ENCODE data around the gene ASCL5. TPM values are rescaled to one million over a fixed set of nuclear protein-coding genes. Genes with fewer than 3 reads are reported as not detected.

ASCL5 gene
- total RNA-seq, 2 experiments from 2014 or later = not detected

DNA sequence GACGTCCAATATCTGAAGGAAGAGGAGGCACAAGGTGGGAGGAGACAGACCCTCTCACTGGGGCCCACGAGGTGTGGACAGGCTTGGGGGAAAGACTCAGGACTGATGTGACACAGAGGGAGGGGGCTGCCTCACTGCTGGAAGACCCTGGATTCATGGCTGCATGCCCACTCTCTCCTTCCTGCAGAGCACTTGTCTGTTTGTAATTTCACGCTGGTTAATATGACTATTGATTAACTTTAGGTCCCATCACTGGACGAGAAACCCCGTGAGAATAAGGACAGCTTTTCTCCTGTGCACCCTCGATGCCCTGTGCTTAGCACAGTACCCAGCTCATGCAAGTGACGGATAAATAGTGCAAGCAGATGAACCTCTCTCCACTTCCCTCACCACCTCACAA, 49.9 kb downstream of the ASCL5 start:
- Mint-ChIP-seq H3K4me1 (no peaks in the 10 kb centered on the region), H3K27me3 (peaks cover 2% of the 10 kb centered on the region), H3K27ac (no peak overlapping the region), H3K4me3 (no peak overlapping the region), H3K36me3 (ENCODE audit: low read depth) (no peaks in the 10 kb centered on the region), H3K9me3 (no peaks in the 10 kb centered on the region)
- no peak for DNase-seq
- POLR2A ChIA-PET = no interaction called here
- CTCF ChIA-PET = no interaction called here

- ChIA-PET POLR2A (no interaction called here), CTCF (interaction anchor here (1.2 kb wide), 1 partner anchor 11 kb away, joined by 3 read pairs; no protein-coding TSS in a partner anchor)
- Mint-ChIP-seq H3K4me3 (no peak overlapping the region), H3K9me3 (no peaks in the 10 kb centered on the region), H3K27me3 (peaks cover 3% of the 10 kb centered on the region), H3K36me3 (ENCODE audit: low read depth) (no peaks in the 10 kb centered on the region), H3K27ac (no peak overlapping the region), H3K4me1 (no peaks in the 10 kb centered on the region)
- no peak for DNase-seq
Observed at GRCh38 chr1:201076092-201076491, 50.9 kb downstream of the ASCL5 start.

GRCh38 chr1:201074018-201074417, 53.0 kb downstream of the ASCL5 start:
- Mint-ChIP-seq H3K9me3 (no peaks in the 10 kb centered on the region), H3K4me3 (no peak overlapping the region), H3K27ac (no peak overlapping the region), H3K4me1 (no peaks in the 10 kb centered on the region), H3K36me3 (ENCODE audit: low read depth) (no peaks in the 10 kb centered on the region), H3K27me3 (peaks cover 5% of the 10 kb centered on the region)
- ChIA-PET CTCF (interaction anchor here (0.7 kb wide), 1 partner anchor 36 kb away, joined by 3 read pairs; no protein-coding TSS in a partner anchor), POLR2A (no interaction called here)
- no peak for DNase-seq

DNA sequence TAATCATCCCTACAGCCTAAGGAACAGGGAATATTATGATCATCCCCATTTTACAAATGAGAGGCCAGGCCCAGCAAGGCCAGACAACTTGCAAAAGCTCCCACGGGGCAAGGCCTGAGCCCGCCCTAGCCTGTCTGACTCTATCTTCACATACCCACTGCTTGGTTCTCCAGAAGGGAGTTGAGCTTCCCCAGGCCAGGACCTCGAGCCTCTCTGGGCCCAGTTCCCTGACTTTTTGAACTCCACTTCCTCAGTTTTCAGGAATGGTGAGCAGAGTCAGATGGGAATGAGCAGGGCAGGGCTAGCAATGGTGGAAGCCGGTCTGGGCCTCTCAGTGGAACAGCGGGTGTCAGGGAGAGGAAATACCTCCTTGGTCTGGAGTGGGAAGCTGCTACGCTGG, 54.1 kb downstream of the ASCL5 start:
- H3K27ac Mint-ChIP-seq = no peak overlapping the region
- no peak overlapping the region for H3K4me3 Mint-ChIP-seq
- ChIA-PET CTCF (no interaction called here), POLR2A (interaction anchor here (0.6 kb wide), 1 partner anchor 134 kb away, joined by 4 read pairs; no protein-coding TSS in a partner anchor)
- H3K27me3 Mint-ChIP-seq = peaks cover 5% of the 10 kb centered on the region
- no peaks in the 10 kb centered on the region for H3K4me1 Mint-ChIP-seq
- H3K36me3 Mint-ChIP-seq (ENCODE audit: low read depth) = no peaks in the 10 kb centered on the region
- no peaks in the 10 kb centered on the region for H3K9me3 Mint-ChIP-seq
- no peak for DNase-seq

GRCh38 chr1:201072149-201072548, 54.8 kb downstream of the ASCL5 start:
- H3K4me3 Mint-ChIP-seq = no peak overlapping the region
- H3K9me3 Mint-ChIP-seq = no peaks in the 10 kb centered on the region
- ChIA-PET CTCF (no interaction called here), POLR2A (no interaction called here)
- H3K27ac Mint-ChIP-seq = no peak overlapping the region
- no peak for DNase-seq
- no peaks in the 10 kb centered on the region for H3K4me1 Mint-ChIP-seq
- H3K36me3 Mint-ChIP-seq (ENCODE audit: low read depth) = no peaks in the 10 kb centered on the region
- H3K27me3 Mint-ChIP-seq = peaks cover 5% of the 10 kb centered on the region

GRCh38 chr1:201069636-201070035, 57.3 kb downstream of the ASCL5 start:
- H3K4me1 Mint-ChIP-seq = no peaks in the 10 kb centered on the region
- no peaks in the 10 kb centered on the region for H3K9me3 Mint-ChIP-seq
- CTCF ChIA-PET = interaction anchor here (1.4 kb wide), 1 partner anchor 21 kb away, joined by 4 read pairs; no protein-coding TSS in a partner anchor
- DNase-seq = no peak
- no peak overlapping the region for H3K27ac Mint-ChIP-seq
- no peaks in the 10 kb centered on the region for H3K36me3 Mint-ChIP-seq (ENCODE audit: low read depth)
- H3K27me3 Mint-ChIP-seq = peaks cover 6% of the 10 kb centered on the region
- no peak overlapping the region for H3K4me3 Mint-ChIP-seq
- POLR2A ChIA-PET = no interaction called here

GRCh38 chr1:201068976-201069375, 58.0 kb downstream of the ASCL5 start:
- no peak overlapping the region for H3K27ac Mint-ChIP-seq
- no peaks in the 10 kb centered on the region for H3K9me3 Mint-ChIP-seq
- CTCF ChIA-PET = interaction anchor here (0.8 kb wide), 1 partner anchor 89 kb away, joined by 3 read pairs; no protein-coding TSS in a partner anchor
- H3K36me3 Mint-ChIP-seq (ENCODE audit: low read depth) = no peaks in the 10 kb centered on the region
- H3K27me3 Mint-ChIP-seq = peaks cover 10% of the 10 kb centered on the region
- H3K4me1 Mint-ChIP-seq = no peaks in the 10 kb centered on the region
- POLR2A ChIA-PET = no interaction called here
- no peak for DNase-seq
- H3K4me3 Mint-ChIP-seq = no peak overlapping the region

DNA sequence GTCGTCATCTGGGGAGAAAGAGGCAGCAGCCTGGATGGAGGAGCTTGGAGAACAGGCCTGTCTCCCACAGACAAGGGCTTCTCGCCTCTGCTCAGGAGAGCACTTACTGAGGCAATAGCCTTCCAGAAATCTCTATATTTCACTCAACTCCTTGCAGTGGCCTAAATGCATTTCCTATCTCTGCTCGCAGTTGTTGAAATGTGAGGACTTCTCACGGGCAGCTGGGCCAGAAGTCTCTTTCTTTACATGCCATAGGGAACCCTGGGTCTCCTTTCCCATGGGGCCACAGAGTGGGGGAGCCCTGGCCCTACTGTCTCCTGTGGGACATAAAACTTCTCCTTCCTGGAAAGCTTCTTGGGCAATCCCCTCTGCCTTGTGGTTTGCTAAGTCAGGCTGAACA, 60.0 kb downstream of the ASCL5 start:
- no peaks in the 10 kb centered on the region for H3K4me1 Mint-ChIP-seq
- no peaks in the 10 kb centered on the region for H3K36me3 Mint-ChIP-seq (ENCODE audit: low read depth)
- no peaks in the 10 kb centered on the region for H3K9me3 Mint-ChIP-seq
- no peak overlapping the region for H3K27ac Mint-ChIP-seq
- POLR2A ChIA-PET = no interaction called here
- CTCF ChIA-PET = no interaction called here
- H3K4me3 Mint-ChIP-seq = no peak overlapping the region
- H3K27me3 Mint-ChIP-seq = peaks cover 7% of the 10 kb centered on the region
- DNase-seq = no peak

GRCh38 chr1:201065686-201066085, 61.3 kb downstream of the ASCL5 start:
- no peaks in the 10 kb centered on the region for H3K9me3 Mint-ChIP-seq
- H3K27me3 Mint-ChIP-seq = peaks cover 7% of the 10 kb centered on the region
- H3K4me1 Mint-ChIP-seq = no peaks in the 10 kb centered on the region
- no peak overlapping the region for H3K4me3 Mint-ChIP-seq
- no peaks in the 10 kb centered on the region for H3K36me3 Mint-ChIP-seq (ENCODE audit: low read depth)
- no peak for DNase-seq
- ChIA-PET POLR2A (no interaction called here), CTCF (no interaction called here)
- H3K27ac Mint-ChIP-seq = no peak overlapping the region

- Mint-ChIP-seq H3K4me1 (no peaks in the 10 kb centered on the region), H3K36me3 (ENCODE audit: low read depth) (no peaks in the 10 kb centered on the region), H3K27me3 (peaks cover 7% of the 10 kb centered on the region), H3K4me3 (no peak overlapping the region), H3K27ac (no peak overlapping the region), H3K9me3 (no peaks in the 10 kb centered on the region)
- no peak for DNase-seq
- ChIA-PET POLR2A (no interaction called here), CTCF (interaction anchor here (1.0 to 1.5 kb wide), 2 partner anchors 11 to 13 kb away, joined by 3 read pairs; no protein-coding TSS in a partner anchor)
Observed at GRCh38 chr1:201064806-201065205, 62.2 kb downstream of the ASCL5 start.

Other genes with a start within 250 kb of the ASCL5 start
- not detected for gene INAVA, start 232.3 kb downstream of the ASCL5 start, total RNA-seq
- 100 to 1,000 TPM; 104 to 107 TPM for gene KIF21B, start 103.5 kb downstream of the ASCL5 start, total RNA-seq
- not detected for gene CACNA1S, start 14.8 kb downstream of the ASCL5 start, total RNA-seq
- 10 to 100 TPM; 15.2 to 17.2 TPM for gene TMEM9, start 27.3 kb upstream of the ASCL5 start, total RNA-seq
- gene IGFN1, start 63.6 kb upstream of the ASCL5 start, total RNA-seq = not detected
- gene PKP1, start 156.3 kb upstream of the ASCL5 start, total RNA-seq = not detected

All from activated CD4-positive, alpha-beta T cell treated with anti-CD3 and anti-CD28 coated beads, Interleukin-2, amount 10 ng/mL, durations not matched to agents 7 days and 5 days (primary cell).